ENCODE data around the gene ENPP4.

GRCh38 chr6:46090115-46091079, 39.4 kb upstream of the ENPP4 start:
- TF ChIP-seq GATA3 (IDR thresholded peaks at IDR 0.05; ENCODE audit: low read depth, low read length), result no peak
- TF ChIP-seq GATA2 (IDR thresholded peaks at IDR 0.05; ENCODE audit: low read depth, low read length), result no peak

Data from SH-SY5Y (cell line).